Mesothelial cell of epicardium (in vitro differentiated cells): ENCODE results near the gene PLCB1. TPM values are rescaled to one million over a fixed set of nuclear protein-coding genes. Genes with fewer than 3 reads are reported as not detected.

Source experiments
- DNase-seq, 2 experiments: peaks; one replicate each; pipeline ENCODE4 v3.0.0; 2021; ENCODE audit warnings: low spot score in 2 of 2; ENCODE audit not compliant: unreplicated experiment in 2 of 2
- H3K27ac Mint-ChIP-seq: 2 replicates; pipeline ENCODE4 v1.8.0; 2021; ENCODE audit warnings: mixed read lengths
- H3K27me3 Mint-ChIP-seq: 2 replicates; pipeline ENCODE4 v1.8.0; 2021; ENCODE audit warnings: low read depth, mixed read lengths
- H3K36me3 Mint-ChIP-seq: 2 replicates; pipeline ENCODE4 v1.8.0; 2021; ENCODE audit warnings: mixed read lengths
- H3K4me1 Mint-ChIP-seq: 2 replicates; pipeline ENCODE4 v1.8.0; 2021; ENCODE audit warnings: mixed read lengths
- H3K4me3 Mint-ChIP-seq: 2 replicates; pipeline ENCODE4 v1.8.0; 2021; ENCODE audit warnings: mild to moderate bottlenecking, moderate library complexity, mixed read lengths
- H3K9me3 Mint-ChIP-seq: 2 replicates; pipeline ENCODE4 v1.8.0; 2021; ENCODE audit warnings: mixed read lengths
- total RNA-seq: library from RNA; stranded (reverse); gene quantifications from 3 replicates; pipeline ENCODE4 v1.2.1, GENCODE V29; 2021
- TF ChIP-seq, protein P1 (sequence below): fragments of 200-600 bp; sonication (generic); IDR thresholded peaks from one replicate; pipeline ENCODE4 v1.5.0; 2021; ENCODE audit warnings: antibody characterized with exemption; ENCODE audit not compliant: unreplicated experiment

The PLCB1 gene
- total RNA-seq, 1 donor from 2014 or later, result 41.5 TPM

DNA sequence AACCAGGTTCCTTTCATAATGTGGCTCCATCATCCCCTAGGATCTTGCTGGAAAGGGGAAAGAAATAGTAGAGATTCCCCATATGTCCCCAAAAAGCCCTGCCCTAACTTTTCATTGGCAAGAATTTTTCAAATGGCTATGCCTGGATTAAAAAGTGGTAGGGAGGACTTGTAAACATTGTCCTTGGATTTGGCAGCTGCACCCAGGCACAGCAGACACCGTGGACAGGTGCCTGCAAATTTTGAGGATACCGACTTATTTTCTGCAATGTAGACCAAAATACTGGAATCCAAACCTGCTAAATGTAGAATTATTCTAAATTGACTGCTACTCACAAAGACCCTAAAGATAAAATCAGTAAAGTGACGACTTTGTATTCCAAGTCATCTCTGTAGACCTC, 733.6 kb downstream of the PLCB1 start:
- DNase-seq, result no peak
- TF ChIP-seq, protein P1, sequence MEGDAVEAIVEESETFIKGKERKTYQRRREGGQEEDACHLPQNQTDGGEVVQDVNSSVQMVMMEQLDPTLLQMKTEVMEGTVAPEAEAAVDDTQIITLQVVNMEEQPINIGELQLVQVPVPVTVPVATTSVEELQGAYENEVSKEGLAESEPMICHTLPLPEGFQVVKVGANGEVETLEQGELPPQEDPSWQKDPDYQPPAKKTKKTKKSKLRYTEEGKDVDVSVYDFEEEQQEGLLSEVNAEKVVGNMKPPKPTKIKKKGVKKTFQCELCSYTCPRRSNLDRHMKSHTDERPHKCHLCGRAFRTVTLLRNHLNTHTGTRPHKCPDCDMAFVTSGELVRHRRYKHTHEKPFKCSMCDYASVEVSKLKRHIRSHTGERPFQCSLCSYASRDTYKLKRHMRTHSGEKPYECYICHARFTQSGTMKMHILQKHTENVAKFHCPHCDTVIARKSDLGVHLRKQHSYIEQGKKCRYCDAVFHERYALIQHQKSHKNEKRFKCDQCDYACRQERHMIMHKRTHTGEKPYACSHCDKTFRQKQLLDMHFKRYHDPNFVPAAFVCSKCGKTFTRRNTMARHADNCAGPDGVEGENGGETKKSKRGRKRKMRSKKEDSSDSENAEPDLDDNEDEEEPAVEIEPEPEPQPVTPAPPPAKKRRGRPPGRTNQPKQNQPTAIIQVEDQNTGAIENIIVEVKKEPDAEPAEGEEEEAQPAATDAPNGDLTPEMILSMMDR, result no peak
- Mint-ChIP-seq H3K27me3 (no peaks in the 10 kb centered on the region), H3K4me3 (no peak overlapping the region), H3K4me1 (peaks cover 2% of the 10 kb centered on the region), H3K27ac (no peak overlapping the region), H3K9me3 (peaks cover 7% of the 10 kb centered on the region), H3K36me3 (no peaks in the 10 kb centered on the region)

DNA sequence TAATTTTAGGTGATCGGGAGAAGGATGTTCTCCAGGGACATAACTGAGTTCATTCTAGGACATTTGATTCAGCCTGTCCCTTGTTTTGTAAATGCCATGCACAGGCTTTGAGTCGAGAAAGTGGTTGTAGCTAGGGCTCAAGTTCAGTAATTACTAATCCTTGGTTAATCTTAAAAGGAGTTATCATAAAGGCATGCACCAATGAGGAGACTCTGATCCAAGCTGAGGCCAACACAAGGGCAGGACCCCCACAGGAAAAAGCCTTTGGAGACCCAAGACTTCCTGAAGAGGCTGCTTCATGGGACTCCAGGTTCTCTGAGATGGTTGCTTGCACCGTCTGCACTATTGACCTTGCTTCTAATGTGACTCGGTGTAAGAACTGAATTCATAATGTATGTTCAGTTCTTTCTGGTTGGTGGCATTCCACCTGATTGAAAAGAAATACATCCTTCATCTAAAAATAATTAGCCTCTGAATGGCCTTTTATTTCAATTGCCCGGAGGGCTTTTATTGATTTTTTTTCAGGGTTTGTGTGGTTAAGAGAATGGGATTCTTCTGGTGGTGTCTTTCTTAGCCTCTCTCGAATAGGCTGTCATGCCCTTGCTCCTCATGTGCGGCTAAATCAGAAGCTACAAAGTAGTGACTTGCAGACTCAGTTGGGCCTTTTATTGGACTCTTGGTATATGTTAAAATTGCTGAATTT, 735.1 kb downstream of the PLCB1 start:
- no peak for DNase-seq
- Mint-ChIP-seq H3K4me1 (peaks cover 7% of the 10 kb centered on the region), H3K36me3 (no peaks in the 10 kb centered on the region), H3K27me3 (no peaks in the 10 kb centered on the region), H3K9me3 (peaks cover 7% of the 10 kb centered on the region), H3K4me3 (no peak overlapping the region), H3K27ac (no peak overlapping the region)
- TF ChIP-seq, protein P1, result no peak

DNA sequence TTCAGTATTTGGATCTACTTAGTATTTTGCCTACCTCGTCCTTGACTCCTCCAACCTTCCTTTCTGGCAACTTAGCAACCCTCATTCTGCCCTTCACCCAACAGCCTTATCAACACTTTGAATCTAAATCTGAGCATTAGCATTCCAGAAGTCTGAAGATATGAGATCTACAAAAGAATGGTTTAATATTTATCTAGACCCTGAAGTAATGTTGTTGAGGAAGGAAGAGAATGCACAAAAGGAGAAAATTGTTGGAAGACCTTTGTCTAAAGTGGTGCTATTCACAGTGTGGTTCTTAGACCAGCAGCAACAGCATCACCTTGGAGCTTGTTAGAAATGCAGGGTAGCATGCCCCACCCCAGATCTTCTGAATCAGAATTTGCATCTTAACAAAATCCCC, 738.6 kb downstream of the PLCB1 start:
- DNase-seq, result no peak
- TF ChIP-seq, protein P1, result no peak
- H3K4me3 Mint-ChIP-seq, result no peak overlapping the region
- H3K4me1 Mint-ChIP-seq, result peaks cover 10% of the 10 kb centered on the region
- H3K27ac Mint-ChIP-seq, result no peak overlapping the region
- no peaks in the 10 kb centered on the region for H3K27me3 Mint-ChIP-seq
- peaks cover 4% of the 10 kb centered on the region for H3K9me3 Mint-ChIP-seq
- no peaks in the 10 kb centered on the region for H3K36me3 Mint-ChIP-seq

DNA sequence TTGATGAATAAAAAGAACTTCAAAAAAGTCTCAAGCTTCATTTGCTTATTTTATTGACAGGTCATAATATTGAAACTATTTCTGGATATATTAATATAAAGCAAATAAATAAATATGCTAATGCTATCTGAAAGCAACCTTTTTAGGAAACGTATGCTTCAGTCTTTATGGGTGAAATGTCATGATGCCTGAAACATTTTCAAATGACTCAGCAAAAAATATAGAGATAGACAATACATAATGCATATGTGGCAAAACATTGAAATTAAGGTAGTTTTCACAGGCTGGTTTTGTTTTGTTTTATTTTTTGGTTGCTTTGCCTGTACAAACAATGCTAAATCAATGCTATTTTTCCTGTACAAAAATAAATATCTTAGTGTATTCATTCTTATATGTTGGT, 742.4 kb downstream of the PLCB1 start:
- peaks cover 4% of the 10 kb centered on the region for H3K9me3 Mint-ChIP-seq
- H3K36me3 Mint-ChIP-seq, result no peaks in the 10 kb centered on the region
- no peak overlapping the region for H3K4me3 Mint-ChIP-seq
- H3K27ac Mint-ChIP-seq, result no peak overlapping the region
- H3K27me3 Mint-ChIP-seq, result no peaks in the 10 kb centered on the region
- DNase-seq, result no peak
- TF ChIP-seq, protein P1, result no peak
- peaks cover 24% of the 10 kb centered on the region for H3K4me1 Mint-ChIP-seq

DNA sequence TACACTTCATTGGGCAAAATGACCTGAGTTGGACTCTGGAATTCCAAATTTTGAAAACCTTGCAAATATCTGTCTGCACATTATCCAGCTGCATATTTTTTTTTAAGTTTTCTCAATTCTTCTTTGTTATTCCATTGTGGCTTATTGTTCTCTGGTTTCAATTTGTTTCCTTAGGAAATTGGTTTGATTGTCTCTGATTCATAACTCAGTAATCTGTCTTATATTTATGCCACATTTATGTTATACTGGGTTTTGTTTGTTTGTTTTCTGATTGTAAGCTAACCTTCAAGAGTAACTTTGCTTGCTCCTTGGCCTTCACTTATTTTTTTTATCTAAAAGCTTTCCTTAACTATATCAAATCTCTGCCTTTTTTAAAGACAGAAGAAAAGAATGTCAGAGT, 743.5 kb downstream of the PLCB1 start:
- no peak overlapping the region for H3K27ac Mint-ChIP-seq
- H3K9me3 Mint-ChIP-seq, result no peaks in the 10 kb centered on the region
- H3K36me3 Mint-ChIP-seq, result no peaks in the 10 kb centered on the region
- no peaks in the 10 kb centered on the region for H3K27me3 Mint-ChIP-seq
- DNase-seq, result no peak
- TF ChIP-seq, protein P1, result no peak
- H3K4me3 Mint-ChIP-seq, result no peak overlapping the region
- H3K4me1 Mint-ChIP-seq, result peaks cover 30% of the 10 kb centered on the region
